ENCODE measurements around the gene MYO7B.

- no peak for TF ChIP-seq BACH2 (CRISPR knock-in tag; IDR thresholded peaks at IDR 0.05; ENCODE audit: borderline replicate concordance)
- TF ChIP-seq PATZ1 (CRISPR knock-in tag; IDR thresholded peaks at IDR 0.05; ENCODE audit: borderline replicate concordance), result no peak
These were observed 41.1 kb downstream of the MYO7B start for GRCh38 chr2:127576433-127577207.

Data from SK-N-SH treated with all-trans-retinoic acid at 6 μM for 48 hours (cell line).